ENCODE measurements around the gene RXFP2. TPM values are rescaled to one million over a fixed set of nuclear protein-coding genes. Genes with fewer than 3 reads are reported as not detected.

Gene RXFP2
- total and polyA plus RNA-seq, 4 experiments from 2014 or later = not detected

DNA sequence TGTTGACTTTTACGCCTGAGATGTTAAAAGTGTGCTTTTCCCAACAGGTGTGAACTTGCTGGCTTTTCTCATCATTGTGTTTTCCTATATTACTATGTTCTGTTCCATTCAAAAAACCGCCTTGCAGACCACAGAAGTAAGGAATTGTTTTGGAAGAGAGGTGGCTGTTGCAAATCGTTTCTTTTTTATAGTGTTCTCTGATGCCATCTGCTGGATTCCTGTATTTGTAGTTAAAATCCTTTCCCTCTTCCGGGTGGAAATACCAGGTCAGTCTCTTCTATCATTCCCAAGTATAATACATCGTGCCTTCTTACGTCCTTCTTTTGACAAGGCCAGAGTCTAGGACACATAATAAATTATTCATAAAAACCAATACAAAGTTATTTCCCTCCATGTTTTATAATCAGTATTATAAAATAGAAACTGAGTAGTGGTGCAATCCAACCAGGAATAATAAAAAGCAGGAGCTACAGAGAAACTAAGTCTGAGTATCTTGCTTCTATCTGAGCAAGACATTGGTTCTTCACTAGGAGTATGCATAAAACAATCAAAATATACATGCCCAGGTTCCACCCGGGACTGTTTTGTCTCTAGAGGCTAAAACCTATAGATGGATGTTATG lies 57.9 kb downstream of the RXFP2 start:
- Mint-ChIP-seq H3K27me3 (peaks cover 0 to 7% of the 10 kb centered on the region in 2 donors), H3K27ac (peak overlapping the region in 1 of 7 donors; percentile 13), H3K4me3 (peak overlapping the region in 1 of 8 donors; percentile 7), H3K9me3 (no peaks in the 10 kb centered on the region), H3K36me3 (no peaks in the 10 kb centered on the region), H3K4me1 (peaks cover 7 to 16% (median 10%) of the 10 kb centered on the region in 4 donors)
- Histone ChIP-seq H3K9me3 (ENCODE audit: control insufficient read depth in 1 of 2, low read length in 2 of 2) (no peaks in the 10 kb centered on the region), H3K36me3 (ENCODE audit: insufficient read depth, low read length) (no peaks in the 10 kb centered on the region), H3K4me1 (ENCODE audit: insufficient read depth, low read length) (peaks cover 11% of the 10 kb centered on the region), H3K4me3 (ENCODE audit: low read length in 2 of 2) (no peak overlapping the region), H3K27ac (ENCODE audit: low read depth, low read length) (no peak overlapping the region), H3K27me3 (ENCODE audit: insufficient read depth, low read length) (no peaks in the 10 kb centered on the region)
- DNase-seq = no peak
- intact Hi-C loops (cut with micrococcal nuclease) = no loop called here
- CTCF ChIA-PET (ENCODE audit: partially characterized antibody) = interaction anchor here (1.1 kb wide), 1 partner anchor 366 kb away, joined by 5 read pairs; no protein-coding TSS in a partner anchor
- POLR2A ChIA-PET (ENCODE audit: partially characterized antibody) = no interaction called here

DNA sequence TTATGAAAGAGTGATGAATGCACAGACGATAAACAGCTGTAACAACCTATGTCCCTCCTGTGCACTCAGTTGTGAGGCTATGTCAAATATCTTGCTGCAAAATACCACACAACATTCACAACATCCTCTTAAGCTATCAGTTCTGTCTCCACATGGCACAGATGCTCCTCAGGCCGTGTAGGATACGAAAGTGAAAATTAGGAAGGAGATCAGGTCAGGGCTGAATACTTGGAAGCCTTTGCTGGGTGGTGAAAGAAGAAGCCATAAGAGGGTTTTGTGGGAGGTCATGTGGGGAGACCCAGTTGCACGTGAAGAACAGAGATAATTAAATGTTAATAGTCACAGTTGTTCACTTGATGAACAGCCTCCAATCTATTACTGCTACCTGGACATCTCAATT lies 58.9 kb downstream of the RXFP2 start:
- no peak overlapping the region for H3K27ac Mint-ChIP-seq
- CTCF ChIA-PET (ENCODE audit: partially characterized antibody) = interaction anchor here (1.1 kb wide), 1 partner anchor 367 kb away, joined by 5 read pairs; no protein-coding TSS in a partner anchor

DNA sequence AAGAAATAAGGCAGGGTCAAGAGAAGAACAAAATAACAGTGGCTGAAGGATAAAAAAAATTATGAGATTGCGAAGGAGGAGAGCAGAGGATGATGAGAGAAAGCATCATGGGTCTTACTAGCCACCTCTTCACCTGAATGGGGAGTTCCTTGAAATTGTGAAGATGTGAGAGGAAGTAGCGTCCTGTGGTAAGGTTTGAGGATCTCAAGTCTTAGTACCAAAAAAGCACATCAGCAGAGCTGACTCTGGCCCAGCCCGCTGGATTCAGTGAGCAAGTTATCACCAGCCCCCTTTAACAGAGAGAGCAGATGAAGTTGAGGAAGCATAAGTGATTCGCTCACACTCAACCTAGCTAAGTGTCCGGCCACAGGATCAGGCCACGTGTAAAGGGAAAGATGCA lies 61.8 kb downstream of the RXFP2 start:
- Mint-ChIP-seq H3K27me3 (peaks cover 0 to 3% of the 10 kb centered on the region in 2 donors), H3K9me3 (peaks cover 0 to 2% (median 0%) of the 10 kb centered on the region in 8 donors), H3K4me1 (peaks cover 15 to 49% (median 30%) of the 10 kb centered on the region in 4 donors), H3K36me3 (no peaks in the 10 kb centered on the region), H3K27ac (peak overlapping the region in 6 of 7 donors; percentile 0 to 52 (median 44)), H3K4me3 (peak overlapping the region in 5 of 8 donors; percentile 1 to 57 (median 13))
- Histone ChIP-seq H3K9me3 (ENCODE audit: control insufficient read depth in 1 of 2, low read length in 2 of 2) (no peaks in the 10 kb centered on the region), H3K4me1 (ENCODE audit: insufficient read depth, low read length) (peaks cover 41% of the 10 kb centered on the region), H3K4me3 (ENCODE audit: low read length in 2 of 2) (no peak overlapping the region), H3K27me3 (ENCODE audit: insufficient read depth, low read length) (no peaks in the 10 kb centered on the region), H3K36me3 (ENCODE audit: insufficient read depth, low read length) (no peaks in the 10 kb centered on the region), H3K27ac (ENCODE audit: low read depth, low read length) (no peak overlapping the region)
- ChIA-PET POLR2A (ENCODE audit: partially characterized antibody) (interaction anchor here (1.0 kb wide), 1 partner anchor 24 kb away, joined by 3 read pairs; no protein-coding TSS in a partner anchor), CTCF (ENCODE audit: partially characterized antibody) (no interaction called here)
- intact Hi-C loops (cut with micrococcal nuclease) = no loop called here
- DNase-seq = no peak

More for the DNA sequence above, 58.9 kb downstream of the RXFP2 start:
- intact Hi-C loops (cut with micrococcal nuclease) = no loop called here
- H3K4me3 Mint-ChIP-seq = no peak overlapping the region
- H3K36me3 ChIP-seq (ENCODE audit: insufficient read depth, low read length) = no peaks in the 10 kb centered on the region
- DNase-seq = no peak
- peaks cover 20% of the 10 kb centered on the region for H3K4me1 ChIP-seq (ENCODE audit: insufficient read depth, low read length)
- no peaks in the 10 kb centered on the region for H3K27me3 ChIP-seq (ENCODE audit: insufficient read depth, low read length)
- H3K9me3 Mint-ChIP-seq = no peaks in the 10 kb centered on the region
- H3K36me3 Mint-ChIP-seq = no peaks in the 10 kb centered on the region
- peaks cover 12 to 25% (median 15%) of the 10 kb centered on the region in 4 donors for H3K4me1 Mint-ChIP-seq
- H3K27ac ChIP-seq (ENCODE audit: low read depth, low read length) = no peak overlapping the region
- no peak overlapping the region for H3K4me3 ChIP-seq (ENCODE audit: low read length in 2 of 2)
- no peaks in the 10 kb centered on the region for H3K9me3 ChIP-seq (ENCODE audit: control insufficient read depth in 1 of 2, low read length in 2 of 2)
- peaks cover 0 to 7% of the 10 kb centered on the region in 2 donors for H3K27me3 Mint-ChIP-seq
- POLR2A ChIA-PET (ENCODE audit: partially characterized antibody) = no interaction called here

DNA sequence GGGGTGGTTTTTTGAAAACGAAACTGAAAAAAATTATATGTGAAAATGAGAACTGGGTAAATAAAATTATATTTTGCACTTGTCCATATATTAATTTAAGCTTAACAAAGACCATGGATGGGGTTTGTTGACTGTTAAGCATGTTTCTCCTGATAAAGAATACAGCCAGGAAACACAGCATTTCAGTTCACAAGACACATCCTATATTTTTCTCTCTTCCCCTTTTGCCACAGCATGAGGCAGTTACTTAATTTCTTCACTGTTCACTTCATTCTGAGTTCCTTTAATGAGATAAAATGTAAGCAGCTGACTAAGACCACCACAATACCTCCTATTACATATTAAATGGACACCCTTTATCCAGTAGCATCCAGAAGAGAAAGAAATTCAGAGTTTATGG lies 64.0 kb downstream of the RXFP2 start:
- no peak overlapping the region for H3K27ac ChIP-seq (ENCODE audit: low read depth, low read length)
- Mint-ChIP-seq H3K27me3 (no peaks in the 10 kb centered on the region), H3K36me3 (no peaks in the 10 kb centered on the region), H3K27ac (peak overlapping the region; percentile 69 to 88 (median 83)), H3K4me3 (no peak overlapping the region), H3K9me3 (peaks cover 0 to 3% (median 0%) of the 10 kb centered on the region in 8 donors), H3K4me1 (peaks cover 25 to 68% (median 45%) of the 10 kb centered on the region in 4 donors)
- no peaks in the 10 kb centered on the region for H3K9me3 ChIP-seq (ENCODE audit: control insufficient read depth in 1 of 2, low read length in 2 of 2)
- no peak overlapping the region for H3K4me3 ChIP-seq (ENCODE audit: low read length in 2 of 2)
- H3K36me3 ChIP-seq (ENCODE audit: insufficient read depth, low read length) = no peaks in the 10 kb centered on the region
- no peaks in the 10 kb centered on the region for H3K27me3 ChIP-seq (ENCODE audit: insufficient read depth, low read length)
- CTCF ChIA-PET (ENCODE audit: partially characterized antibody) = no interaction called here
- POLR2A ChIA-PET (ENCODE audit: partially characterized antibody) = no interaction called here
- intact Hi-C loops (cut with micrococcal nuclease) = no loop called here
- H3K4me1 ChIP-seq (ENCODE audit: insufficient read depth, low read length) = peaks cover 63% of the 10 kb centered on the region
- no peak for DNase-seq

DNA sequence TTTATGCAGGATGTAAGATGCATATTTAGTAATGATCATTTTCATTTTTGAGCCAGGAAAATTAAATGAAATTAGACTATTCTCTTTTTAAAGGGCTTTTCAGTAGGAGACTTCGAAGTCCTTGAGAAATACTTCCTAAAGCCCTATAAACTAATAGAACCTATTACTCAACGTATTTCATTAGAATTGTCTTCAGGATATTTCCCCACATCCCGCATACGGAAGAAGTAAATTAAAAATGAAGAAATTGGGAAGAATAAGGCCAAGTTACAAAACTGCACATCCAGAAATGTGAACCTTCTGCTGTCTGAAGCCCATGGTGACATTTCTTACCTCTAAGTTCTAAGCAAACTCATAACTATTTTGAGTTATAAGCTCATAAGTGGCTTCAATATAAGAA lies 66.5 kb downstream of the RXFP2 start:
- POLR2A ChIA-PET (ENCODE audit: partially characterized antibody) = interaction anchor here (1.1 to 1.9 kb wide), 3 partner anchors 22 to 125 kb away, joined by 3 to 8 read pairs (median 3); no protein-coding TSS in a partner anchor
- Mint-ChIP-seq H3K4me1 (peaks cover 26 to 76% (median 47%) of the 10 kb centered on the region in 4 donors), H3K4me3 (peak overlapping the region in 1 of 8 donors; percentile 21), H3K27me3 (no peaks in the 10 kb centered on the region), H3K9me3 (peaks cover 0 to 11% (median 9%) of the 10 kb centered on the region in 8 donors), H3K27ac (peak overlapping the region in 6 of 7 donors; percentile 11 to 92 (median 66)), H3K36me3 (peaks cover 3% of the 10 kb centered on the region in 2 donors)
- no peak overlapping the region for H3K27ac ChIP-seq (ENCODE audit: low read depth, low read length)
- no peak overlapping the region for H3K4me3 ChIP-seq (ENCODE audit: low read length in 2 of 2)
- CTCF ChIA-PET (ENCODE audit: partially characterized antibody) = interaction anchor here (1.4 to 1.8 kb wide), 2 partner anchors 19 to 104 kb away, joined by 5 to 6 read pairs; no protein-coding TSS in a partner anchor
- H3K4me1 ChIP-seq (ENCODE audit: insufficient read depth, low read length) = peaks cover 78% of the 10 kb centered on the region
- intact Hi-C loops (cut with micrococcal nuclease) = loop anchor here (2.0 kb wide), 1 partner anchor 19 kb away; no protein-coding TSS in a partner anchor
- no peaks in the 10 kb centered on the region for H3K36me3 ChIP-seq (ENCODE audit: insufficient read depth, low read length)
- no peaks in the 10 kb centered on the region for H3K9me3 ChIP-seq (ENCODE audit: control insufficient read depth in 1 of 2, low read length in 2 of 2)
- DNase-seq = no peak
- no peaks in the 10 kb centered on the region for H3K27me3 ChIP-seq (ENCODE audit: insufficient read depth, low read length)

DNA sequence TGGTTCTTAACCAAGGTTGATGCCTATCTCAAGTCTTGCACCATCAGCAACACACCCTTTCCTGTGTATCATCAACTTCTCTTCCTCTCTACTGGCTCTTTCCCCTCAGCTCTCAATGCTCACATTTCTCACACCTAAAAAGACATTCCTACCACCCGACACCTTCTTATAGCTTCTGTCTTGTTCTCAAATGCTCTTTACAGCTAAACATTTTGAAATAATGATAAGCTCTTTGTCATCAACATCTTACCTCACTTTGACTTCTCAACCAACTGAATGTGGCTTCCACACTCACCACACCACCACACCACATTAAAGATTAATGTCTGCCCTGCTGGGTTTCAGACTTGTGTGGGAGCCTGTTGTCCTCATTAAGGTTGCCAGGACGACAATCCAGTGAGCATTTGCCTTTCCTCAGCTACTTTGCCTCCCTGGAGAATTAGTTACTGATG lies 67.8 kb downstream of the RXFP2 start:
- Histone ChIP-seq H3K27me3 (ENCODE audit: insufficient read depth, low read length) (no peaks in the 10 kb centered on the region), H3K36me3 (ENCODE audit: insufficient read depth, low read length) (no peaks in the 10 kb centered on the region), H3K4me3 (ENCODE audit: low read length in 2 of 2) (no peak overlapping the region), H3K4me1 (ENCODE audit: insufficient read depth, low read length) (peaks cover 68% of the 10 kb centered on the region), H3K9me3 (ENCODE audit: control insufficient read depth in 1 of 2, low read length in 2 of 2) (no peaks in the 10 kb centered on the region), H3K27ac (ENCODE audit: low read depth, low read length) (peak overlapping the region; percentile 32)
- Mint-ChIP-seq H3K4me1 (peaks cover 22 to 63% (median 42%) of the 10 kb centered on the region in 4 donors), H3K27ac (peak overlapping the region; percentile 73 to 98 (median 92)), H3K9me3 (peaks cover 0 to 22% (median 17%) of the 10 kb centered on the region in 8 donors), H3K27me3 (no peaks in the 10 kb centered on the region), H3K36me3 (peaks cover 3% of the 10 kb centered on the region in 2 donors), H3K4me3 (peak overlapping the region; percentile 25 to 65 (median 46))
- ChIA-PET POLR2A (ENCODE audit: partially characterized antibody) (interaction anchor here (0.9 to 1.9 kb wide), 10 partner anchors 10 to 98 kb away, joined by 3 to 8 read pairs (median 3); no protein-coding TSS in a partner anchor), CTCF (ENCODE audit: partially characterized antibody) (interaction anchor here (1.4 to 1.8 kb wide), 2 partner anchors 18 to 103 kb away, joined by 5 to 6 read pairs; no protein-coding TSS in a partner anchor)
- intact Hi-C loops (cut with micrococcal nuclease) = loop anchor here (1.0 to 2.0 kb wide), 2 partner anchors 18 to 39 kb away; no protein-coding TSS in a partner anchor
- peak; percentile 72 to 84 (median 81) for DNase-seq

DNA sequence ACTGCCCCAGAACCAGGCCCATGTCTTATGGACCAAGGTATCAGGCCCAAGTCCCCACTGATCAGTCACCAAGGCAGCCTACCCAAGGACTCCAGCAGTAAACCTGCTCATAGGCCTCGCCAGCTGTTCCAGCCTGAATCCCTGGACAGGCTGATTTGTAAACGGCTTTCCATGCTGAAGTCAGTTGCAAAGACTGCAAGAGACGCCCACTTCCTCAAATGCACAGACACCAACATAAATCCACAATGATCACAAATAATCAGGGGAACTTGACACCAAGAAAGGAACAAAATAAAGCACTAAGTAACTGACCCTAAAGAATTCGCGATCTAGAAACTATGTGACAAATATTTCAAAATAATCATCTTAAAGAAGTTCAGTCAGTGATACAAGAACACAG lies 75.2 kb downstream of the RXFP2 start:
- Histone ChIP-seq H3K27me3 (ENCODE audit: insufficient read depth, low read length) (no peaks in the 10 kb centered on the region), H3K9me3 (ENCODE audit: control insufficient read depth in 1 of 2, low read length in 2 of 2) (no peaks in the 10 kb centered on the region), H3K4me3 (ENCODE audit: low read length in 2 of 2) (no peak overlapping the region), H3K36me3 (ENCODE audit: insufficient read depth, low read length) (no peaks in the 10 kb centered on the region), H3K27ac (ENCODE audit: low read depth, low read length) (no peak overlapping the region), H3K4me1 (ENCODE audit: insufficient read depth, low read length) (peaks cover 2% of the 10 kb centered on the region)
- intact Hi-C loops (cut with micrococcal nuclease) = no loop called here
- DNase-seq = no peak
- Mint-ChIP-seq H3K4me1 (peaks cover 0 to 3% (median under 1%) of the 10 kb centered on the region in 4 donors), H3K27me3 (no peaks in the 10 kb centered on the region), H3K9me3 (peaks cover 0 to 59% (median 42%) of the 10 kb centered on the region in 8 donors), H3K27ac (no peak overlapping the region), H3K4me3 (no peak overlapping the region), H3K36me3 (peaks cover 3 to 13% of the 10 kb centered on the region in 2 donors)
- ChIA-PET POLR2A (ENCODE audit: partially characterized antibody) (no interaction called here), CTCF (ENCODE audit: partially characterized antibody) (no interaction called here)
